ENCODE results near the gene HIBCH. TPM values are rescaled to one million over a fixed set of nuclear protein-coding genes. Genes with fewer than 3 reads are reported as not detected.
"Not testable (repeated sequence)": the region's sequence is repeated elsewhere in the genome, so short reads cannot be mapped to it uniquely, and the experiment has no call there.

Gene HIBCH
- total and polyA plus RNA-seq, 5 donors, result 25.2 to 48.5 (median 36.8) TPM

DNA sequence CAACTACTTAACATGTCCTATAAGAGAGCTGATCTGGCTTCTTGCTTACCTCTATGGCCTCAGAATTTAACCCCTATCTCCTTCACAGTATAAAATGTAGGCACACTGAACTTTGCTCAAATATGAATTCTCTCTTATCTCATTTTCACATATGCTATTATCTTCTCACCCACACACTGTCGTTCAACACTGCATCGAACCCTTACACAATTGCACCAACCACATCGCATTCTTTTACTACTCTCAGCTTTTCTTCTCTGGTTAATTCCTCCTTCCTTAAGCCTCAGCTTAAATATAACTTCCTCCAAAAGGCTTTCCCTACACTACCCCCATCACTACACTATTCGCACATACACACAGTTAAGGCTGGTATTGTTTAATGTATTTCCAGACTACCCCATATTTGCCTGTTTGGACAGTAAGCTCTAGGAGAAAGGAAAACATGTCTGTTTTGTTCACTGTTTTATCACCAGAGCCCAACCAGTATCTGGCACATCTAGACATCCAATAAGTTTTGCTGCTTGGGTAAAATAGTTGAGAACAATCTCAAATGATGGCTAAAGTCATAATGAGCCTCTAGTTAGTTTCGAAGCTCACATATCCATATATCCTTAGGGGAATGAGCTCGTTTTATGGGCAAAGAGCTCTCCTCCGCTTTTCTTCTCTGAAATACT is 47.7 kb downstream of the HIBCH start:
- no peaks in the 10 kb centered on the region for H3K27me3 ChIP-seq (ENCODE audit: control insufficient read depth, insufficient read depth)
- DNase-seq (no peak), ATAC-seq (no peak)
- 87% methylated on average over 7 of the region's 7 CpGs for WGBS
- no peak overlapping the region for H3K4me3 ChIP-seq (ENCODE audit: low read length)
- no peaks in the 10 kb centered on the region for H3K4me1 ChIP-seq (ENCODE audit: control insufficient read depth, insufficient read depth, low read length)
- intact Hi-C loops (cut with DNase I), result loop anchor here in 2 of 4 donors (5.0 to 10.0 kb wide), 2 partner anchors 185 to 187 kb away; no protein-coding TSS in a partner anchor
- H3K27ac ChIP-seq (ENCODE audit: low read length), result no peak overlapping the region
- no peaks in the 10 kb centered on the region for H3K9me3 ChIP-seq (ENCODE audit: control insufficient read depth, low read length)

DNA sequence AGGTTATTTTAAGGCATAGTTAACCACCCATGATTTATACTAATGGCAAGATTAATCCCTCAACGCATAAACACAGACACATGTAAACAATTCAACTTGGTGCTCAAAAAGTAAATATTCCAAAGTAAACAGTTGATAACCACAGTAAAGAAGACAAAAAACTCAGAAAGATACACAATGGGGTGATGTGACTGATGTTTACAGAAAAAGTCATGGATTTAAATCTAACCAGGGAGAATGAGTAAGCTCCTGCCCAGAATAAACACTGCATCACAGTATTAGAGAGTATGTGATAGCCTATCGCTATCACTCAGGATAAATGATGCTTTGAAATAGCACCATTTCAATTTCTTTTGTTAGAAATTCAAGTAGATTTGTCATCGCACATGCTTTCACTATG is 49.3 kb downstream of the HIBCH start:
- H3K9me3 ChIP-seq (ENCODE audit: control insufficient read depth, low read length), result no peaks in the 10 kb centered on the region
- H3K27me3 ChIP-seq (ENCODE audit: control insufficient read depth, insufficient read depth), result no peaks in the 10 kb centered on the region
- H3K27ac ChIP-seq (ENCODE audit: low read length), result no peak overlapping the region
- whole genome bisulfite sequencing, result 93% methylated on average over 3 of the region's 3 CpGs
- no peak for ATAC-seq
- intact Hi-C loops (cut with DNase I), result loop anchor here in 2 of 4 donors (5.0 to 10.0 kb wide), 2 partner anchors 183 to 185 kb away; no protein-coding TSS in a partner anchor
- no peak for DNase-seq
- no peaks in the 10 kb centered on the region for H3K4me1 ChIP-seq (ENCODE audit: control insufficient read depth, insufficient read depth, low read length)
- H3K4me3 ChIP-seq (ENCODE audit: low read length), result no peak overlapping the region

DNA sequence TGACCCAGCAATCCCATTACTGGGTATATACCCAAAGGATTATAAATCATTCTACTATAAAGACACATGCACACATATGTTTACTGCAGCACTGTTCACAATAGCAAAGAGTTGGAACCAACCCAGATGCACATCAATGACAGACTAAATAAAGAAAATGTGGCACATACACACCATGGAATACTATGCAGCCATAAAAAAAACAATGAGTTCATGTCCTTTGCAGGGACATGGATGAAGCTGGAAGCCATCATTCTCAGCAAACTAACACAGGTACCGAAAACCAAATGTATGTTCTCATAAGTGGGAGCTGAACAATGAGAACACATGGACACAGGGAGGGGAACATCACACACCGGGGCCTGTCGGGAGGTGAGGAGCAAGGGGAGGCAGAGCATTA is 49.9 kb downstream of the HIBCH start:
- not testable (repeated sequence) for H3K4me3 ChIP-seq (ENCODE audit: low read length); H3K27me3 ChIP-seq (ENCODE audit: control insufficient read depth, insufficient read depth); H3K9me3 ChIP-seq (ENCODE audit: control insufficient read depth, low read length); H3K4me1 ChIP-seq (ENCODE audit: control insufficient read depth, insufficient read depth, low read length); ATAC-seq; H3K27ac ChIP-seq (ENCODE audit: low read length); DNase-seq
- WGBS, result 97% methylated on average over 3 of the region's 3 CpGs
- intact Hi-C loops (cut with DNase I), result loop anchor here in 2 of 4 donors (5.0 to 10.0 kb wide), 2 partner anchors 182 to 185 kb away; no protein-coding TSS in a partner anchor

DNA sequence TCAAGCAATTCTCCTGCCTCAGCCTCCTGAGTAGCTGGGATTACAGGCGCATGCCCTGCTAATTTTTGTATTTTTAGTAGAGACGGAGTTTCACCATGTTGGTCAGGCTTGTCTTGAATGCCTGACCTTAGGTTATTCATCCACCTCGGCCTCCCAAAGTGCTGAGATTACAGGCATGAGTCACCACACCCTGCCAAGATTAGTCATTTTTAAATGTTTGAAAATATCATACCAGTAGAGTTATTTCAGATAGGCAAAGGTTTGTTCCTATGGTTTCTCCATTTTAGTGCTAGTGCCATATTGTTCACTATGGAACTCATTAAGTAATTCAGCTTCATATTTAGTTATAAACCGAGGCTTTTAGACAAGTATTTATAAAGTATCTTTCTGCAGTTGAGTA is 52.3 kb downstream of the HIBCH start:
- no peak overlapping the region for H3K27ac ChIP-seq (ENCODE audit: low read length)
- WGBS, result 75% methylated on average over 4 of the region's 4 CpGs
- DNase-seq (no peak), ATAC-seq (peak in 1 of 2 donors; percentile 61)
- no peaks in the 10 kb centered on the region for H3K4me1 ChIP-seq (ENCODE audit: control insufficient read depth, insufficient read depth, low read length)
- no peaks in the 10 kb centered on the region for H3K27me3 ChIP-seq (ENCODE audit: control insufficient read depth, insufficient read depth)
- no peak overlapping the region for H3K4me3 ChIP-seq (ENCODE audit: low read length)
- no peaks in the 10 kb centered on the region for H3K9me3 ChIP-seq (ENCODE audit: control insufficient read depth, low read length)
- intact Hi-C loops (cut with DNase I), result no loop called here

GRCh38 chr2:190266314-190266713 is 53.3 kb downstream of the HIBCH start:
- Histone ChIP-seq H3K27ac (ENCODE audit: low read length) (no peak overlapping the region), H3K9me3 (ENCODE audit: control insufficient read depth, low read length) (no peaks in the 10 kb centered on the region), H3K27me3 (ENCODE audit: control insufficient read depth, insufficient read depth) (no peaks in the 10 kb centered on the region), H3K4me3 (ENCODE audit: low read length) (no peak overlapping the region), H3K4me1 (ENCODE audit: control insufficient read depth, insufficient read depth, low read length) (peaks cover 1% of the 10 kb centered on the region)
- intact Hi-C loops (cut with DNase I), result no loop called here
- ATAC-seq, result no peak
- WGBS, result 97% methylated on average over 9 of the region's 9 CpGs
- DNase-seq, result no peak

DNA sequence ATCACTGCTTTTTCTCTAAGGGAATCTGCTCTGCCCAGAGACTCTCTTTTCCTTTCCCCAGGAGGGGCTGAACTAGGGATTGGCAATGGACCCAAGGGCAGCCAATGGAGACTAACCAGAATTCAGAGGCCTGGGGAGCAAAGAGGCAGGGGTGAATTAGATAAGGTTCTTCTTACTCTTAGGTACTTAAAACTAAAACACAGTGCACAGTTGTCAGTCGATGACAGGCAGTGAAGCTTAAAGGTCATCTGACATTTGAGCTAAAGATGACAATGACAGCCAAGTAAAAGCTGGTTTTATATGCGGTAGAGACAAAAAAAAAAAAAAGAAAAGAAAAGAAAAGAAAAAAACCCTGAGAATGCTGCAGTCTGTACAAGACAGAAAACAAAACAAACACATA is 57.8 kb downstream of the HIBCH start:
- intact Hi-C loops (cut with DNase I), result no loop called here
- Histone ChIP-seq H3K9me3 (ENCODE audit: control insufficient read depth, low read length) (no peaks in the 10 kb centered on the region), H3K4me1 (ENCODE audit: control insufficient read depth, insufficient read depth, low read length) (peaks cover 1% of the 10 kb centered on the region), H3K27me3 (ENCODE audit: control insufficient read depth, insufficient read depth) (no peaks in the 10 kb centered on the region), H3K4me3 (ENCODE audit: low read length) (no peak overlapping the region), H3K27ac (ENCODE audit: low read length) (no peak overlapping the region)
- no peak for DNase-seq
- ATAC-seq, result peak; percentile 43
- 68% methylated on average over 2 of the region's 2 CpGs for WGBS

GRCh38 chr2:190256087-190256486 is 63.5 kb downstream of the HIBCH start:
- no peak for ATAC-seq
- no peaks in the 10 kb centered on the region for H3K27me3 ChIP-seq (ENCODE audit: control insufficient read depth, insufficient read depth)
- DNase-seq, result no peak
- intact Hi-C loops (cut with DNase I), result no loop called here
- H3K27ac ChIP-seq (ENCODE audit: low read length), result no peak overlapping the region
- H3K4me3 ChIP-seq (ENCODE audit: low read length), result no peak overlapping the region
- no peaks in the 10 kb centered on the region for H3K9me3 ChIP-seq (ENCODE audit: control insufficient read depth, low read length)
- H3K4me1 ChIP-seq (ENCODE audit: control insufficient read depth, insufficient read depth, low read length), result no peaks in the 10 kb centered on the region
- WGBS, result 98% methylated on average over 3 of the region's 3 CpGs

DNA sequence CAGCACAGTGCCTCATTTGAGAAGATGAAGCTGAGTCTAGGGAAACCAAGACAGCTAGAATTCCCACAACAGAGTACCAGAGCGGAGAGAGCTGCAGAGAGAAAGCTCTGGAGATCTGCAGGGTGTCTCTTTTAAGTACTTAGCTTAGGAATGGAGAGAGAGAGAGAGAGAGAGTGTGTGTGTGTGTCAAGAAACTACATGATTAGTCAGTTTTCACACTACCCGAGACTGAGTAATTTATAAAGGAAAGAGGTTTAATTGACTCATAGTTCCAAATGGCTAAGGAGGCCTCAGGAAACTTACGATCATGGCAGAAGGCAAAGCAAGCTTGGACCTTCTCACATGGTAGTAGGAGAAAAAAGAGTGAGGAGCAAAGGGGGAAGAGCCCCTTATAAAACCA is 64.0 kb downstream of the HIBCH start:
- H3K27ac ChIP-seq (ENCODE audit: low read length), result no peak overlapping the region
- intact Hi-C loops (cut with DNase I), result no loop called here

GRCh38 chr2:190254063-190254850 is 65.4 kb downstream of the HIBCH start:
- intact Hi-C loops (cut with DNase I), result no loop called here
- H3K27ac ChIP-seq (ENCODE audit: low read length), result no peak overlapping the region
- H3K27me3 ChIP-seq (ENCODE audit: control insufficient read depth, insufficient read depth), result no peaks in the 10 kb centered on the region
- H3K4me1 ChIP-seq (ENCODE audit: control insufficient read depth, insufficient read depth, low read length), result no peaks in the 10 kb centered on the region
- no peaks in the 10 kb centered on the region for H3K9me3 ChIP-seq (ENCODE audit: control insufficient read depth, low read length)
- no peak for DNase-seq
- ATAC-seq, result no peak
- H3K4me3 ChIP-seq (ENCODE audit: low read length), result no peak overlapping the region
- 93% methylated on average over 3 of the region's 3 CpGs for WGBS

More for the DNA sequence above, 64.0 kb downstream of the HIBCH start:
- Histone ChIP-seq H3K4me1 (ENCODE audit: control insufficient read depth, insufficient read depth, low read length) (no peaks in the 10 kb centered on the region), H3K27me3 (ENCODE audit: control insufficient read depth, insufficient read depth) (no peaks in the 10 kb centered on the region), H3K4me3 (ENCODE audit: low read length) (no peak overlapping the region), H3K9me3 (ENCODE audit: control insufficient read depth, low read length) (no peaks in the 10 kb centered on the region)
- no peak for ATAC-seq
- WGBS, result 98% methylated on average over 3 of the region's 3 CpGs
- DNase-seq, result no peak

DNA sequence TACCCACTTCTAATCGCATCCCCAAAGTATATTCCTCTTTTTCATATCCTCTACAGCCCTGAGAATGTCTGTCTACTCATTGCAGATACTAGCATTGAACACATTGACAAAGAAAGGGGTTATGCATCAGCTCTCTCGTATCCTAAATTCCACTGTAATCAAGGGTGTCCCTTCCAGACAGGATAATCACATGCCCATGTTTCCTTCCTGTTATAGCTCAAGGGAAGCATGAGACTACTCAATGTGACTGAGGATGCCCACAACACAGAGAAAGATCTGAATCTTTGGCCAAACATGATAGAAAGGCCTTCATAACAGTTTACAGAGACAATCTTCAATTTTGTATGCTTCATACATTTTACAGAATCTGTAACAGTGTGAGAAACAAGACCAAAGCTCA is 69.2 kb downstream of the HIBCH start:
- intact Hi-C loops (cut with DNase I), result no loop called here
- no peaks in the 10 kb centered on the region for H3K9me3 ChIP-seq (ENCODE audit: control insufficient read depth, low read length)
- DNase-seq (no peak), ATAC-seq (peak in 1 of 2 donors; percentile 50)
- WGBS, result 54% methylated on average over 2 of the region's 2 CpGs
- no peak overlapping the region for H3K4me3 ChIP-seq (ENCODE audit: low read length)
- H3K27me3 ChIP-seq (ENCODE audit: control insufficient read depth, insufficient read depth), result no peaks in the 10 kb centered on the region
- no peak overlapping the region for H3K27ac ChIP-seq (ENCODE audit: low read length)
- H3K4me1 ChIP-seq (ENCODE audit: control insufficient read depth, insufficient read depth, low read length), result no peaks in the 10 kb centered on the region

- Histone ChIP-seq H3K27ac (ENCODE audit: low read length) (no peak overlapping the region), H3K4me1 (ENCODE audit: control insufficient read depth, insufficient read depth, low read length) (no peaks in the 10 kb centered on the region), H3K27me3 (ENCODE audit: control insufficient read depth, insufficient read depth) (no peaks in the 10 kb centered on the region), H3K9me3 (ENCODE audit: control insufficient read depth, low read length) (no peaks in the 10 kb centered on the region), H3K4me3 (ENCODE audit: low read length) (no peak overlapping the region)
- intact Hi-C loops (cut with DNase I), result no loop called here
- ATAC-seq (no peak), DNase-seq (no peak)
- 81% methylated on average over 2 of the region's 2 CpGs for WGBS
Observed at GRCh38 chr2:190235551-190236075, 84.0 kb downstream of the HIBCH start.

Measured in right cardiac atrium (tissue), 5 donors.